ENCODE data around the gene BANF1.

BANF1 gene

GRCh38 chr11:66001942-66002647 lies at the start of gene BANF1, which contains the start of gene EIF1AD:
BANF1 (plus strand) TSS chr11:66002503; CDS start chr11:66003251, 748 bp downstream.
EIF1AD (minus strand) TSS chr11:66002157; CDS start chr11:66000389, 1,768 bp downstream.
- DNase-seq (ENCODE audit: low read depth) = peak; percentile 92

- no peak for DNase-seq (ENCODE audit: low read depth)
These were observed 48.8 kb upstream of the BANF1 start for GRCh38 chr11:65953471-65953870.

GRCh38 chr11:65954771-65955170 lies 47.5 kb upstream of the BANF1 start:
- DNase-seq (ENCODE audit: low read depth) = no peak

GRCh38 chr11:65958291-65958690 lies 44.0 kb upstream of the BANF1 start:
- no peak for DNase-seq (ENCODE audit: low read depth)

- DNase-seq (ENCODE audit: low read depth) = no peak
These were observed 43.4 kb upstream of the BANF1 start for GRCh38 chr11:65958774-65959420.

GRCh38 chr11:65960824-65961266 lies 41.5 kb upstream of the BANF1 start:
- no peak for DNase-seq (ENCODE audit: low read depth)

- peak; percentile 80 for DNase-seq (ENCODE audit: low read depth)
These were observed 40.8 kb upstream of the BANF1 start, which contains the start of gene SART1 for GRCh38 chr11:65961267-65962140. SART1 (plus strand) TSS chr11:65961734; CDS start chr11:65961781, 47 bp downstream.

- DNase-seq (ENCODE audit: low read depth) = no peak
These were observed 40.1 kb upstream of the BANF1 start for GRCh38 chr11:65962141-65962564.

- DNase-seq (ENCODE audit: low read depth) = no peak
These were observed 37.4 kb upstream of the BANF1 start for GRCh38 chr11:65964906-65965305.

GRCh38 chr11:65965986-65966762 lies 36.1 kb upstream of the BANF1 start:
- DNase-seq (ENCODE audit: low read depth) = no peak

GRCh38 chr11:65967329-65967934 lies 34.9 kb upstream of the BANF1 start:
- DNase-seq (ENCODE audit: low read depth) = no peak

- DNase-seq (ENCODE audit: low read depth) = no peak
These were observed 33.5 kb upstream of the BANF1 start for GRCh38 chr11:65968600-65969482.

GRCh38 chr11:65972116-65972515 lies 30.2 kb upstream of the BANF1 start:
- no peak for DNase-seq (ENCODE audit: low read depth)

GRCh38 chr11:65973439-65974110 lies 28.7 kb upstream of the BANF1 start:
- no peak for DNase-seq (ENCODE audit: low read depth)

GRCh38 chr11:65975771-65976170 lies 26.5 kb upstream of the BANF1 start:
- DNase-seq (ENCODE audit: low read depth) = no peak

- DNase-seq (ENCODE audit: low read depth) = no peak
These were observed 25.8 kb upstream of the BANF1 start for GRCh38 chr11:65976216-65977176.

- DNase-seq (ENCODE audit: low read depth) = no peak
These were observed 24.5 kb upstream of the BANF1 start for GRCh38 chr11:65977621-65978390.

All from non-pigmented ciliary epithelial cell (primary cell).